GM18505 (cell line): ENCODE measurements around the gene ESRRA.
"Not testable (repeated sequence)": the region's sequence is repeated elsewhere in the genome, so short reads cannot be mapped to it uniquely, and the experiment has no call there.

Experiments used
- ATAC-seq: cut with Tn5 transposase; IDR thresholded peaks from one replicate; pipeline ENCODE4 v1.9.1; 2021; ENCODE audit not compliant: unreplicated experiment
- POLR2A ChIP-seq: IDR thresholded peaks from 4 replicates; pipeline ENCODE4 v1.6.1; 2011; ENCODE audit warnings: borderline replicate concordance; ENCODE audit not compliant: insufficient read depth, insufficient read length; ENCODE audit errors: extremely low read depth

Gene ESRRA

GRCh38 chr11:64317325-64317960 is 12.1 kb downstream of the ESRRA start, which contains the start of gene TRMT112:
Gene TRMT112 (minus strand): TSS chr11:64317559. CDS start chr11:64317526, 33 bp downstream.
- peak; percentile 48 for ATAC-seq
- TF ChIP-seq POLR2A = peak; percentile 91

DNA sequence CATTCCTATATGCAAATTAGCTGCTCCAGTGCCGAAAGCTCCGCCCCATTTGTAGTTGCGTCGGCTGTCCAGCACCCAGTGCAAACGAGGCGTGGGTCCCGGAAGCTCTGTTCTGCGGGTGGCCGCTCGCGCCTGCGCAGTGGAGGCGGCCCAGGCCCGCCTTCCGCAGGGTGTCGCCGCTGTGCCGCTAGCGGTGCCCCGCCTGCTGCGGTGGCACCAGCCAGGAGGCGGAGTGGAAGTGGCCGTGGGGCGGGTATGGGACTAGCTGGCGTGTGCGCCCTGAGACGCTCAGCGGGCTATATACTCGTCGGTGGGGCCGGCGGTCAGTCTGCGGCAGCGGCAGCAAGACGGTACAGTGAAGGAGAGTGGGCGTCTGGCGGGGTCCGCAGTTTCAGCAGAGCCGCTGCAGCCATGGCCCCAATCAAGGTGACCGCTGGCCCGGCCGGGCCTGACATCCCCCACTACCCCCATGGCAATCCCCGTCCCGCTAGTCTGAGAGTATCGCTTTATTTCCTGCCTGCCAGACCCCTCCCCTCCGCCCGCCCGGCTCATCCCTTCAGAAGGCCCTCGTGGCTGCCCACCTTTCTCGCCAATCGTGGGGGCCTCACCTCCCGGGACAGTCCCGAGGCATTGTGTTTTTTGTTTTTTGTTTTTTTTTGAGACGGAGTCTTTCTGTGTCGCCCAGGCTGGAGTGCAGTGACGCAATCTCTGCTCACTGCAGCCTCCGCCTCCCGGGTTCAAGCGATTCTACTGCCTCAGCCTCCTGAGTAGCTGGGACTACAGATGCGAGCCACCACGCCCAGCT is 12.8 kb downstream of the ESRRA start, which contains the start of gene PRDX5:
PRDX5 (plus strand) TSS at position 161 of the 805 bp plus-strand sequence; CDS start at position 256, 95 bp downstream.
- peak; percentile 79 for TF ChIP-seq POLR2A
- ATAC-seq = peak; percentile 70

GRCh38 chr11:64318766-64319761 is 13.7 kb downstream of the ESRRA start:
- no peak for TF ChIP-seq POLR2A
- ATAC-seq = no peak

GRCh38 chr11:64320556-64320955 is 15.2 kb downstream of the ESRRA start:
- TF ChIP-seq POLR2A = no peak
- no peak for ATAC-seq

- no peak for ATAC-seq
- TF ChIP-seq POLR2A = no peak
These were observed 15.7 kb downstream of the ESRRA start for GRCh38 chr11:64321026-64321425.

GRCh38 chr11:64321533-64321932 is 16.2 kb downstream of the ESRRA start:
- TF ChIP-seq POLR2A = no peak
- ATAC-seq = no peak

DNA sequence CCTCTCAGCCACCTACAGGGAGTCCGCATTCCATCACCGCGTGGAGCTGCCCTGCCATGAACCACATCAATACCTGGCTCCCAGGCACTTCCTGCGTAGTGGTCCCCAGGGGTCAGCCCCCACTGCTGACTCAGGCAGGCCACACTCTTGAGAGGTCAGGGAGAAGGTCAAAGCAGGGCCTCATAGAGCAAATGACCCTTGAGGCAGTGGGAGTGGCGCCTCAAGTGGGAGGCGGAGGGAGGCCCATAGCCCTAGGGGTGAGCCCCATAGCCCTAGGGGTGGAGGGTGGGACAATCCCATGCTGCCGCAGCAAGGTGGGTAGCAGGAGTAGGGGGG is 17.6 kb downstream of the ESRRA start:
- no peak for ATAC-seq
- no peak for TF ChIP-seq POLR2A

- no peak for TF ChIP-seq POLR2A
- no peak for ATAC-seq
These were observed 18.0 kb downstream of the ESRRA start for GRCh38 chr11:64323373-64323772.

GRCh38 chr11:64323984-64324383 is 18.7 kb downstream of the ESRRA start:
- not testable (repeated sequence) for ATAC-seq

DNA sequence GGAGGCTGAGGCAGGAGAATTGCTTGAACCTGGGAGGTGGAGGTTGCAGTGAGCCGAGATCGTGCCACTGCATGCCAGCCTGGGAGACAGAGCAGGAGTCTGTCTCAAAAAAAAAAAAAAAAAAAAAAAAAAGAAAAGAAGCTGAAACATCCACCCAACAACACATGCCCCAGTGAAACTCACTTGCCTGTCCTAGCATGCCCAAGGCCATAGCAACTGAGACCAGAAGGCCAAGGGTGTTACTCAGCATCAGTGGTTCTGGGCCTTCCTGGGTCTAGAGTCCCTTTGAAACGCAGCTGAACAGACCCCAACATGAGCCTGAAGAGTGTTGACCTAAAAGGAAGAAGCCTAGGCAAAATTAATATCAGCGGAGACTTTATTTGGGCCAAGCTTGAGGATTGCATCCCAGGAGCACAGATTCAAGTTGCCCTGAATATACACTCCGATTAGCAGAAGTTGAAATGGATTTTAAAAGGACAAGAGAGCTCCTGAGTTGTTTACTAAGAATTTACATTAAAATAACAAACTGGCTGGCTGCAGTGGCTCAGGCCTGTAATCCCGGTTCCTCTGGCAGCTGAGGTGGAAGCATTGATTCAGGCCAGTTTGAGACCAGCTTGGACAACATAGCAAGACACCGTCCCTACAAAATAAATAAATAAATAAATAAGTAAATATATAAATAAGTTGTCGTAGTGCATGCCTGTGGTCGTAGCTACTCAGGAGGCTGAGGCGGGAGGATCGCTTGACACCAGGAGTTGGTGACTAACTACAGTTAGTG is 19.6 kb downstream of the ESRRA start:
- no peak for ATAC-seq

DNA sequence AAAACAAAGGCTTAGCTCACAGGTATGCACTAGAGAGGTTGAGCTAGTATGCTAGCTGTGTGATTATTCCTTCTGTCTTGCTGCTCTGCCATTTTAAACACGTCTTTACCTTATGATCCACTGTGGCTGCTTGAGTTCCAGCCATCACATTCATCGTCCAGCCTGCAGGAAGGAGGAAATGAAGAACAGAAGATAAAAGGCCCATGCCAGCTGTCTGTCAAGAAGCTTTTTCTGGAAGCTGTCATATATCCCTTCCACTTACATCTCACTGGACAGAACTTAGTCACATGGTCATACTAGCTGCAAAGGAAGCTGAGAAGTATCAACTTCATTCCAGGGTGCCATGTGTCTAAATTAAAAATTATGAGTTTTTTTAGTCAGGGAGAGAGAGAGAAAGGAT is 22.1 kb downstream of the ESRRA start:
- no peak for TF ChIP-seq POLR2A
- no peak for ATAC-seq

More for the DNA sequence above, 19.6 kb downstream of the ESRRA start:
- TF ChIP-seq POLR2A = no peak

DNA sequence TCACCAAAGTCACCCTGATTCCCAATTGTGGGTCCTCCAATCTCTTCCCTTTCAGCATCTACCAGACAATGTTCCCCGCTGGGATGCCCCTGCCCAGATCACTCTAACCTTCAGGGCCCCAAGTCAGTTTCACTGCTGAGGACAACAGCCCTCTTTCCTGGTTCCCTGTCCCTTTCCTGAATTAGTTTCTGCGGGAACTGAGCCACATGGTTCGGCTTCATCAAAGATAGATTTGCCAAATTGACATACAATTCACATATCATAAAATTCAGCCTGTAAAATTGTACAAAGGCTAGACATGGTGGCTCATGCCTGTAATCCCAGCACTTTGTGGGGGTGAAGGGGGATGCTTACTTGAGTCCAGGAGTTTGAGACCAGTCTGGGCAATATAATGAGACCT is 22.7 kb downstream of the ESRRA start:
- TF ChIP-seq POLR2A = no peak
- ATAC-seq = no peak

- TF ChIP-seq POLR2A = no peak
- ATAC-seq = no peak
These were observed 25.6 kb downstream of the ESRRA start for GRCh38 chr11:64330888-64331287.
